ENCODE measurements around the gene TRIM40.

The TRIM40 gene

GRCh38 chr6:30156774-30157173, 20.8 kb downstream of the TRIM40 start:
- Histone ChIP-seq H3K27me3 (ENCODE audit: insufficient read depth, low read depth) (no peaks in the 10 kb centered on the region), H3K27ac (no peak overlapping the region), H3K36me3 (ENCODE audit: insufficient read depth) (no peaks in the 10 kb centered on the region), H3K4me2 (no peak overlapping the region; the same call in 1 of the 2 replicates), H3K4me1 (ENCODE audit: low read depth, poor library complexity, severe bottlenecking) (peaks cover 3% of the 10 kb centered on the region), H4K20me1 (ENCODE audit: insufficient read depth) (no peaks in the 10 kb centered on the region), H2AFZ (ENCODE audit: low read depth) (no peak overlapping the region), H3K9ac (no peak overlapping the region), H3K79me2 (ENCODE audit: insufficient read depth, low read depth) (no peaks in the 10 kb centered on the region), H3K4me3 (IDR thresholded peaks at IDR 0.05; ENCODE audit: insufficient read depth, low read depth, low read length) (no peak overlapping the region)
- TF ChIP-seq CTCF (conservative IDR thresholded peaks at IDR 0.05; ENCODE audit: low read depth, low read length) = no peak

- no peak overlapping the region for H3K4me2 ChIP-seq
- no peaks in the 10 kb centered on the region for H3K27me3 ChIP-seq (ENCODE audit: insufficient read depth, low read depth)
- no peak overlapping the region for H3K27ac ChIP-seq
- no peak overlapping the region for H3K4me3 ChIP-seq (IDR thresholded peaks at IDR 0.05; ENCODE audit: insufficient read depth, low read depth, low read length)
- H3K4me1 ChIP-seq (ENCODE audit: low read depth, poor library complexity, severe bottlenecking) = peaks cover 3% of the 10 kb centered on the region
- H3K9ac ChIP-seq = no peak overlapping the region
- no peaks in the 10 kb centered on the region for H4K20me1 ChIP-seq (ENCODE audit: insufficient read depth)
- TF ChIP-seq CTCF (conservative IDR thresholded peaks at IDR 0.05; ENCODE audit: low read depth, low read length) = no peak
- no peaks in the 10 kb centered on the region for H3K36me3 ChIP-seq (ENCODE audit: insufficient read depth)
- H3K79me2 ChIP-seq (ENCODE audit: insufficient read depth, low read depth) = no peaks in the 10 kb centered on the region
- H2AFZ ChIP-seq (ENCODE audit: low read depth) = no peak overlapping the region
These were observed 21.6 kb downstream of the TRIM40 start for GRCh38 chr6:30157581-30157980.

- Histone ChIP-seq H3K27ac (no peak overlapping the region), H3K4me2 (no peak overlapping the region), H3K4me1 (ENCODE audit: low read depth, poor library complexity, severe bottlenecking) (peaks cover 3% of the 10 kb centered on the region), H3K4me3 (IDR thresholded peaks at IDR 0.05; ENCODE audit: insufficient read depth, low read depth, low read length) (no peak overlapping the region), H3K36me3 (ENCODE audit: insufficient read depth) (no peaks in the 10 kb centered on the region), H3K27me3 (ENCODE audit: insufficient read depth, low read depth) (no peaks in the 10 kb centered on the region), H4K20me1 (ENCODE audit: insufficient read depth) (no peaks in the 10 kb centered on the region), H3K9ac (no peak overlapping the region), H3K79me2 (ENCODE audit: insufficient read depth, low read depth) (no peaks in the 10 kb centered on the region), H2AFZ (ENCODE audit: low read depth) (no peak overlapping the region)
- no peak for TF ChIP-seq CTCF (conservative IDR thresholded peaks at IDR 0.05; ENCODE audit: low read depth, low read length)
These were observed 22.1 kb downstream of the TRIM40 start for GRCh38 chr6:30157999-30158398.

GRCh38 chr6:30158475-30159040, 22.6 kb downstream of the TRIM40 start:
- H3K27ac ChIP-seq = no peak overlapping the region
- H4K20me1 ChIP-seq (ENCODE audit: insufficient read depth) = no peaks in the 10 kb centered on the region
- H3K27me3 ChIP-seq (ENCODE audit: insufficient read depth, low read depth) = no peaks in the 10 kb centered on the region
- H3K79me2 ChIP-seq (ENCODE audit: insufficient read depth, low read depth) = no peaks in the 10 kb centered on the region
- no peak overlapping the region for H3K9ac ChIP-seq
- H3K4me1 ChIP-seq (ENCODE audit: low read depth, poor library complexity, severe bottlenecking) = peaks cover 3% of the 10 kb centered on the region
- H3K4me3 ChIP-seq (IDR thresholded peaks at IDR 0.05; ENCODE audit: insufficient read depth, low read depth, low read length) = no peak overlapping the region
- no peak overlapping the region for H2AFZ ChIP-seq (ENCODE audit: low read depth)
- no peak for TF ChIP-seq CTCF (conservative IDR thresholded peaks at IDR 0.05; ENCODE audit: low read depth, low read length)
- H3K4me2 ChIP-seq = no peak overlapping the region
- H3K36me3 ChIP-seq (ENCODE audit: insufficient read depth) = no peaks in the 10 kb centered on the region
